GDM1 (cell line): ENCODE results near the gene KCTD11.
A peak's percentile ranks its signal among the peaks of the same experiment; 100 is the strongest.

ENCODE experiments used
- DNase-seq: peaks from one replicate; lab custom pipeline; 2025; lab: John Stamatoyannopoulos, UW

Gene KCTD11

GRCh38 chr17:7379134-7379533, 27.2 kb downstream of the KCTD11 start:
- no peak for DNase-seq

- no peak for DNase-seq
Observed at GRCh38 chr17:7380321-7380720, 28.4 kb downstream of the KCTD11 start.

DNA sequence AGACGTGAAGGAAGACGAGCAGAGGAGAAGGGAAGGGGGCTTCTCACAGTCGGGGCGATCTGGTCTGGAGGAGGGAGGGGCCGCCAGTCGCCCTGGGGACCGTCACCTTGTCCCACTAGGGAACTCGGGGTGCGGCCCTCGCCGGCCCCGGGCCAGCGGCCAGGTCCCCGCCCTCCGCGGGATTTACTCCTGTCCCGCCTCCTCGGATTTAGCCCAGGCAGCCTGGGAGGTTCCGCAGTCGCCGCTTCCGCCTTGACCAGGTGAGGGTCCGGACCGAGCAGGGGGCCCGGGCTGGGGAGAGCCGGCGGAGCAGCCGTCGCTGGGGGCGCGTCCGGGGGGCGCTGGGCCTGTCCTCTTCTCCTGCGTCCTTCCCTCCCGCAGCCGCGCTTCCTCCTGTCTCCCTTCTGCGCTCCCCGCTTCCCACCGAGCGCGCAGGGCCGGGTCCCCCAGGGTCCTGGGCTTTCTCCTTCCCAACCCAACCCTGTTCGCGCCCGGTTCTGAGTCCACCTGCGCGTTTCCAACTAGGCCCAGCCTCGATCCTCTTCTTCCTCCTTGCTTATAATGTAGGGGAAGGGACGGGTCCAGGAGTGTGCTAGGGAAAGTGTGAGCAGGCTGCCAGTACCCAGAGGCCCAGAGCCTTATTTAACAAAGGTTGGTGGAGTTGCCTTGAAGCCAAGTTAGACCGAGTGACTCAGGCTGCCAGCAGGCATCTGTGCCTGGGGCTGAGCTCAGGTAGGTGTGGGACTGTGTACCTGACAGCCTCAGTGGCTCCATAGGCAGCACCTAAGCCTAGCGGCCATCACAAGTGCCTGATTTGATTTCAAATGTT, 29.1 kb downstream of the KCTD11 start, which contains the start of gene TNK1:
Gene TNK1 (plus strand): TSS at position 235 of the 829 bp plus-strand sequence. CDS start 1,838 bp downstream, outside the sequence.
- DNase-seq, result no peak

GRCh38 chr17:7382901-7383300, 30.9 kb downstream of the KCTD11 start:
- no peak for DNase-seq

DNA sequence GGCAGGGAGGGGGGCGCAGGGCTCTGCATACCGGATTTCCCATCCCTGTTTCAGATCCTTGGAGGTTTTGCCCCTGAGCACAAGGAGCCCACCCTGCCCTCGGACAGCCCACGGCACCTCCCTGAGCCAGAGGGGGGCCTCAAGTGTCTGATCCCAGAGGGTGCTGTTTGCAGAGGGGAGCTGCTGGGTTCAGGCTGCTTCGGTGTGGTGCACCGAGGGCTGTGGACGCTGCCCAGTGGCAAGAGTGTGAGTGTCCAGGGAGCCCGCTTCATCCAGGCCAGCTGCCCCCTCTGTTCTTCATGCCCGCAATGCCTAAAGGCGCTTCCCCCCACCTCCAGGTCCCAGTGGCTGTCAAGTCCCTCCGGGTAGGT, 31.4 kb downstream of the KCTD11 start:
- DNase-seq, result no peak

DNA sequence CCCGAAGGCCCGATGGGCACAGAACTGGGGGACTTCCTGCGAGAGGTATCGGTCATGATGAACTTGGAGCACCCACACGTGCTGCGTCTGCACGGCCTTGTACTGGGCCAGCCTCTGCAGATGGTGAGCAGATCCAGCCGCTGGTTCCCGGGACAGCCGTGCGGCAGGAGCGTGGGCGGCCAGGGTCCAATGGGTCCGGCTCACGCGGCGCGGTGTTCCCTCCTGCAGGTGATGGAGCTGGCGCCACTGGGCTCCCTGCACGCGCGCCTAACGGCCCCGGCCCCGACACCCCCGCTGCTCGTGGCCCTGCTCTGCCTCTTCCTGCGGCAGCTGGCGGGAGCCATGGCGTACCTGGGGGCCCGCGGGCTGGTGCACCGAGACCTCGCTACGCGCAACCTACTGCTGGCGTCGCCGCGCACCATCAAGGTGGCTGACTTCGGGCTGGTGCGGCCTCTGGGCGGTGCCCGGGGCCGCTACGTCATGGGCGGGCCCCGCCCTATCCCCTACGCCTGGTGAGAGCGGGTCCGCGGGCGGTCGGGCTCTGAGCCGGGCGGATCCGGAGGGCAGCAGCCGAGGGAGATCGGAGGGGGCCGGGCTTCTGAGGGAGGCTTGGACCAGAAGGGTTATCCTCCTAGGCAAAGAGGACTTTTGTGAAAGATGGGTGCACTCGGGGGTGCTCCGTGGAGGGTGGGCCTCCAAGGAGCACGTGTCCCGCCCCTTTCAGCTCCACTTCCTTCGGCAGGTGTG, 32.0 kb downstream of the KCTD11 start:
- no peak for DNase-seq

- no peak for DNase-seq
Observed at GRCh38 chr17:7384489-7385081, 32.6 kb downstream of the KCTD11 start.

GRCh38 chr17:7388856-7389255, 36.9 kb downstream of the KCTD11 start:
- DNase-seq, result no peak

- DNase-seq, result no peak
Observed at GRCh38 chr17:7389924-7390910, 38.3 kb downstream of the KCTD11 start.

DNA sequence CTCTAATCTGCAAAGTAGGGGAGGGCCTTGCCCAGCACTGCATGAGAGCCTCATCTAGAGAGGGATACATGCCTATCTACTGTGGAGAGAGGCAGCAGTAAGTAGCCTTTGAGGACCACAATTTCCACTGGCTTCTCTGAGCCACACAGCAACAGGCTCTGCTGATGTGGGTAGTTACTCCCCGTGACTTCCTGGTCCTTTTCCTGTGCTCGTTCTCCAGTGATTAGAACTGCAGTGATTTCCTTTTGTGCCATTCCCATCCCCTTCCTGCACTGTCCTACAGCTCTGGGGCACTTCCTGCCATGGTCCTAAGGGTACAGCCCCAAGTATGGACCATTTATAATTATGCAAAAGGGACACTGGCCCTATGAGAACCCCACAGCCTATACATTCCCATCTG, 39.3 kb downstream of the KCTD11 start:
- DNase-seq, result no peak

DNA sequence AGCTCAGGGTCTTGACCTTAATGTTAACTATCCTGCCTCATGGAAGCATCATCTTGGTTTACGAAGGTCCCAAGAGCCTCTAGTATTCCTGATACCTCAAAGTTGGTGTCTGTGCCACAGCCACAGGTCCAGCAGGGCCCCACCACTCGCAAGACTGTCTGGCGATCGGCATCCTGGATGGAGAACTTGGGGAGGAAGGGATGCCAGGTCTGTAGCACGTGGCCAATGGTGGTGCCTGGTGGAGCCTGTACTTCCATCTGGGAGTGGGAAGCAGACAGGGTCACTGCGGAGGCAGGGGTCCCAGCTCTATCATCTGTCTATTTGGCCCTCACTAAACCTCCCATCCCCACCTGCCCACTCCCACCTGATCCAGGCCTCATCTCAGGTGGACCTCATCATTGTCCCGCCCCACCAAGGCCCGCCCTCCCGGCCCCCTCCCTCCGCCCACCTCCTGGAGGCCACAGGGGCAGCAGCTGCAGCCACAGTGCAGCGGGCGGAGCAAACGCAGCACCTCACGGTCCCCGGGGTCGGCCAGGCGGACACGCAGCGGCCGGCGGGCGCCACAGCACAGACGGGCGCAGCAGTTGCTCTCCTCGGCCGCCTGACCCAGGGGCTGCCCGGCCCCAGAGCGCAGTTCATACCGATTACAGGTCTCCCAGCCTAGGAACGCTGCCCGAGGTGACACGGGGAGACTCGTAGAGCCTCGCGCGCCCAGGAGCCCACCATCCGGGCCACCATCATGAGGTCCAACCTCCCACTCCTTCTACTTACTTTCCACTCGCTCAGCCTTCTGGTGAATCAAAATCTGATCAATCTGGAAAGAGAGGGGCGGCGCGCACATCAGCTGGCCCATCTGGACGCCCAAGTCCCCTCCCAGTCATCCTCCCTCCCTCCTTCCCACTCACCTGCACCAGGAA, 41.0 kb downstream of the KCTD11 start:
- DNase-seq, result no peak

DNA sequence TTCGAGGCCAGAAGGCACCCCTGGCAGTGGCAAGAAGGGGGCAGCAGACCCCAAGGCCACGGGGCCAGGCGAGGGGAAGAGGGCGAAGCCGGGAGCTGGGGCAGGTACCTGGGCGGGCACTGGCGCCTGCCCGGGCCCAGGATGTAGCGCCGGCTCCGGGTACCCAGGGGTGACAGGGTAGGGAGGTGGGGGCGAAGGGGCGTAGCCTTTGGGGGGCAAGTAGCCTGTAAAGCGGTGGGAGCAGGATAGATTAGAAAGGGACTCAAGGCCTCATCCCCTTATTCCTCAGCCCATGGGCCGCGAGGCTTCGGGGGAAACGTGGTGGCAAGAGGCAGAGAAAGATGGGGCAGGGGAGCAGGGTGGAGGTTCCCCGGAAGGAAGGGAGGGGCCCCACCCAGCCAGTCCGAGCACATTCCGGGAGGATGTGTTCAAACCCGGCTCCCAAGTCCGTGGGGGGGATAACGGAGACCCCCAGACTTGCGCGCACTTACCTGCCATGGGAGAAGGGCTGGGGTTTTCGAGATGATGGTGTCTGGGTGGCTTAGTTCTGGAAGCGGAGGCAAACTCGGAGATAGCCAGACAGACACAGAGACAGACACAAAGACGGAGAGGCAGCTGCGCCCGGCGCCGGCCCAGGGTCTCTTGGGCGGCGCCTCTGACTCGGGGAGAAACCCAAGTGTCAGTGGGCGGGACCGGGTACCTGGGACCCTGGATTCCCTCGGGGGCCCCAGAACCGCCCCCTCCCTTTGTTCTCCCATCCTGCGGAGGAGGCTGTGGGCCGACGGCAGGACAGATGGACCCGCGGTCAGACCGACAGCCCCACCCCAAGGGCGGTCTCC, 41.9 kb downstream of the KCTD11 start:
- DNase-seq, result no peak

GRCh38 chr17:7394452-7395191, 42.7 kb downstream of the KCTD11 start, which contains the start of gene PLSCR3:
Gene PLSCR3, minus strand, starts transcription at chr17:7394525. Its CDS starts 415 bp downstream, at chr17:7394110.
- DNase-seq, result peak; percentile 76

GRCh38 chr17:7396147-7396546, 44.2 kb downstream of the KCTD11 start:
- DNase-seq, result no peak

GRCh38 chr17:7398612-7399011, 46.6 kb downstream of the KCTD11 start:
- no peak for DNase-seq

GRCh38 chr17:7403043-7403726, 51.2 kb downstream of the KCTD11 start:
- DNase-seq, result no peak

GRCh38 chr17:7403727-7403976, 51.7 kb downstream of the KCTD11 start:
- DNase-seq, result no peak

DNA sequence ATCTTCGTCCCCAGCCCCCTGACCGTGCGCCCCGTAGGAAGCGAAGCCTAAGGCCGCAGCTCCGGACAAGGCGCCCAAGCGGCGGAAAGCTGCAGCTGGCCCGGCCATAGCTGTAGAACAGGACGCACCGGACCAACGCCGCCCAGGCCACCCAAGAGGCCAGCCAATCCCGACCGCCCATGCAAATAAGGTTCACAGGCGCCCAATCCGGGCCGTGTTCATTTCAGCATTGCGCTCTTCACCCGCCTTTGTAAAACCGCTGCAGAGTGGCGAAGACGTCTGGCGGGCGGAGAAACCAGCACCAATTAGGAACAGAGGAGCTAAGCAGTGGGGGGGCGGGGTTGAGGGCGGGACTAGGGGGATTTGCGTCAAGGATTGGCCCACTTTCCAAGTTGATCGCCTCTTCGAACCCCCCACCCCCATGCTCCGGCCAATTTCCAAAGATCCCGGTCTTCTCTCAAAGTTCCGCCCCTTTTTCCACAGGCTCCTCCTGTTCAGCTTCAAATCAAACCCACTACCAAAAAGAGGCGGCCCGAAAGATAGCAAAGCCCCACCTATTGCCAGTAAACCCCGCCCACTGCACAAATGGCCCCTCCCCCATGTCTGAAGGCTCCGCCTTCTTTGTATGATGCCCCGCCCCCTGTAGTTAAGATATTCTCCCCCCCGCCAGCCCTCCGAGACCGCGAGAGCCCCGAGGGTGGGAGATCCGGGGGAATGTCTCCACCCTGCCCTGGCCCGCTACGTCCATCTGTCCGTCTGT, 52.2 kb downstream of the KCTD11 start, which contains the start of gene TMEM256:
Gene TMEM256 (minus strand): TSS at position 121 of the 760 bp plus-strand sequence. CDS start 13 bp downstream, at position 108.
- peak; percentile 97 for DNase-seq
